HepG2 (cell line): ENCODE results near the gene GDPD5. TPM values are rescaled to one million over a fixed set of nuclear protein-coding genes. Genes with fewer than 3 reads are reported as not detected.

ENCODE experiments used
- AHDC1 ChIP-seq: sonication (generic); formaldehyde crosslinking; IDR thresholded peaks from 2 replicates; pipeline ENCODE4 v1.5.1; 2020; ENCODE audit warnings: mild to moderate bottlenecking, missing genetic modification reagents, borderline replicate concordance
- ATF7-NPFF ChIP-seq: sonication (generic); formaldehyde crosslinking; IDR thresholded peaks from 2 replicates; pipeline ENCODE4 v1.8.1; 2023; ENCODE audit warnings: mild to moderate bottlenecking, low read depth, missing genetic modification reagents, moderate library complexity
- DR1 ChIP-seq: sonication (generic); formaldehyde crosslinking; IDR thresholded peaks from 2 replicates; pipeline ENCODE4 v1.8.0; 2021; ENCODE audit warnings: mild to moderate bottlenecking, missing genetic modification reagents, inconsistent platforms
- GLMP ChIP-seq: sonication (generic); formaldehyde crosslinking; IDR thresholded peaks from 2 replicates; pipeline ENCODE4 v1.9.0; 2021; ENCODE audit warnings: missing genetic modification reagents, mild to moderate bottlenecking, borderline replicate concordance
- GMEB1 ChIP-seq: sonication (generic); formaldehyde crosslinking; IDR thresholded peaks from 2 replicates; pipeline ENCODE4 v1.5.1; 2020; ENCODE audit warnings: missing genetic modification reagents, mild to moderate bottlenecking, borderline replicate concordance
- MIXL1 ChIP-seq: IDR thresholded peaks from 2 replicates; pipeline ENCODE4 v1.6.1; 2016
- MXI1 ChIP-seq: IDR thresholded peaks from 3 replicates; pipeline ENCODE4 v1.6.1; 2012; ENCODE audit warnings: low read depth, low read length, inconsistent platforms, borderline replicate concordance
- NFKB2 ChIP-seq: sonication (generic); formaldehyde crosslinking; IDR thresholded peaks from 2 replicates; pipeline ENCODE4 v1.4.0; 2020; ENCODE audit warnings: missing genetic modification reagents, borderline replicate concordance
- PLRG1 ChIP-seq: fragments of 450-650 bp; conservative IDR thresholded peaks from 2 replicates; pipeline ENCODE4 v1.6.1; 2016
- POGZ ChIP-seq: sonication (generic); formaldehyde crosslinking; IDR thresholded peaks from 2 replicates; pipeline ENCODE4 v1.4.0; 2020; ENCODE audit warnings: mild to moderate bottlenecking, missing genetic modification reagents
- POLR2AphosphoS2 ChIP-seq: IDR thresholded peaks from 2 replicates; pipeline ENCODE4 v1.6.1; 2011; ENCODE audit warnings: low read depth, low read length, improper control_type of control experiment
- PRDM10 ChIP-seq: sonication (generic); formaldehyde crosslinking; IDR thresholded peaks from 2 replicates; pipeline ENCODE4 v1.4.0; 2020; ENCODE audit warnings: low read depth, missing genetic modification reagents
- REL ChIP-seq: sonication (generic); formaldehyde crosslinking; conservative IDR thresholded peaks from 2 replicates; pipeline ENCODE4 v1.8.0; 2022; ENCODE audit warnings: mild to moderate bottlenecking, missing genetic modification reagents, moderate library complexity
- ZNF136 ChIP-seq: sonication (generic); formaldehyde crosslinking; IDR thresholded peaks from 2 replicates; pipeline ENCODE4 v1.8.1; 2022; ENCODE audit warnings: low read depth, mild to moderate bottlenecking, moderate library complexity, missing genetic modification reagents
- ZNF260 ChIP-seq: sonication (generic); formaldehyde crosslinking; IDR thresholded peaks from 2 replicates; pipeline ENCODE4 v1.4.0; 2020; ENCODE audit warnings: missing genetic modification reagents, low read depth, mild to moderate bottlenecking, borderline replicate concordance
- ZNF749 ChIP-seq: sonication (generic); formaldehyde crosslinking; IDR thresholded peaks from 2 replicates; pipeline ENCODE4 v1.8.0; 2022; ENCODE audit warnings: mild to moderate bottlenecking, missing genetic modification reagents, moderate library complexity, borderline replicate concordance
- polyA plus RNA-seq, 8 experiments: library from polyadenylated mRNA; depleted of rRNA in 3 of 8; stranded (reverse) in 7 of 8; unstranded in 1 of 8; fragments of >200 nt; fragmentation: Illumina TruSeq in 4 of 8; extraction: Trizol in 4 of 8; gene quantifications; 2 replicates each; pipeline versions ENCODE4 v1.2.1 to v1.2.3, GENCODE V29; 2011 to 2016; ENCODE audit warnings: low read depth in 4 of 8, missing spikeins in 1 of 8, mixed read lengths in 1 of 8; ENCODE audit not compliant: insufficient read depth in 1 of 8
- total RNA-seq, 5 experiments: library from RNA; depleted of rRNA; stranded (reverse); fragments of >200 nt; fragmentation: Illumina TruSeq; extraction: Trizol; gene quantifications; 2 replicates each; pipeline ENCODE4 v1.2.3, GENCODE V29; 2016; ENCODE audit warnings: low read depth in 1 of 5

The GDPD5 gene
- total and polyA plus RNA-seq, 2 of the 13 experiments (the other 11 are each of a cell fraction or from before 2014, with no cell fraction given), result 55.0 to 67.5 TPM

GRCh38 chr11:75523811-75524664 lies 1.7 kb downstream of the GDPD5 start (continued):
- TF ChIP-seq AHDC1 (CRISPR knock-in tag) (no peak), PLRG1 (no peak), MXI1 (no peak), ZNF749 (CRISPR knock-in tag) (no peak), NFKB2 (CRISPR knock-in tag) (no peak), ATF7-NPFF (no peak), POLR2AphosphoS2 (no peak), MIXL1 (CRISPR knock-in tag) (peak; percentile 54; the same call in 1 of the 2 replicates), GMEB1 (CRISPR knock-in tag) (no peak; the same call in 1 of the 2 replicates), ZNF136 (no peak), ZNF260 (CRISPR knock-in tag) (no peak), REL (CRISPR knock-in tag) (peak; percentile 32; the same call in 1 of the 2 replicates), DR1 (no peak), GLMP (CRISPR knock-in tag) (no peak), PRDM10 (CRISPR knock-in tag) (0 out of 2 replicates have a peak, but pooled peaks have one; percentile 17), POGZ (CRISPR knock-in tag) (no peak)
